ENCODE data around the gene MMP25.
A peak's percentile ranks its signal among the peaks of the same experiment; 100 is the strongest.
"Not testable (repeated sequence)": the region's sequence is repeated elsewhere in the genome, so short reads cannot be mapped to it uniquely, and the experiment has no call there.

Gene MMP25

DNA sequence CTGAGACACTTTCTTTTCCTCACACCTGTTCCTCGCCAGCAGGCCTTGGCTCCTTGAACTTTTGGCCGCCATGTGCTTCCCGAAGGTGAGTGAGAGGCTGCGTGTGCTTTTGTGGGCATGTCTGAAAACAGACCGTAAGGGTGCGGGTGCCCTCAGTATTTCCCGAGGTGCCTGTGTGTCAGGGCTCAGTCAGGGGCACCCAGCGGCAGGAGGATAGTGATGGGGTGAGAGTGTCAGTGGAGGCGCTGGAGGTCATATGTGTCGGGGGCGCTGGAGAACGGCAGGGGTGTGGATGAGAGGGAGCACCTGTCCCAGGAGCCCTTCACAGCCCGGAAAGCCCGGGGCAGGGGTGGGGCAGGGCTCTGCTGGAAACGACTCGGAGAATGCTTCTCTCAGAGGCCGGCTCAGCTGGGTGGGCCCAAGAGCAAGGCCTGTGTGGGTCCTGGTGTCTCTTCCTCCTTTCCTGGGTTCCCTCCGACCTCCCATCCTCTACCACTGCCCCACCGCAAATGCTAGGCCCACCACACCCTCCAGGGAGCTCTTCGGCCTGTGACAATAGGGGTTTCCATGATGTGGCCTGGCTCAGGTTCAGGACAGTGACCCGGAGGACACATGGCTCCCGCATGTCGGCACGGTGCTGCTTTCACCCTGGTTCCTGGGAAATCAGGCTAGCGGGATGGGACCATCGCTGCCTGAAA, 19.5 kb downstream of the MMP25 start:
- DNase-seq (ENCODE audit: low read depth, low spot score): no peak
- H3K4me3 ChIP-seq (ENCODE audit: low read length): peak overlapping the region; percentile 77

DNA sequence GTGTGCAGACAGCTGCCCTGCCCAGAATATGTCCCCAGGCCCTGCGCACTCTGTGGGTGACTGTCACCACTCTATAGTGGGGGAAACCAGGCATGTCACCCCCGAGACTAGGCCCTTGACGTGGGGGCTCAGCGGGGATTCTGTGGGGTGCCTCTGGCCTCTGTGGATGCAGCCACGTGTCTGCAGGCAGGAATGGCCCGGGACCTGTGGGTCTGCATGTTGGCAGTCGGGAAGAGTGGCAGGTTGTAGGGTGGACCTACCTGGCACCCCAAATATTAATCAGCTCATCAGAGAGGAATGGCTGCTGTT, 20.0 kb downstream of the MMP25 start:
- DNase-seq (ENCODE audit: low read depth, low spot score): no peak

DNA sequence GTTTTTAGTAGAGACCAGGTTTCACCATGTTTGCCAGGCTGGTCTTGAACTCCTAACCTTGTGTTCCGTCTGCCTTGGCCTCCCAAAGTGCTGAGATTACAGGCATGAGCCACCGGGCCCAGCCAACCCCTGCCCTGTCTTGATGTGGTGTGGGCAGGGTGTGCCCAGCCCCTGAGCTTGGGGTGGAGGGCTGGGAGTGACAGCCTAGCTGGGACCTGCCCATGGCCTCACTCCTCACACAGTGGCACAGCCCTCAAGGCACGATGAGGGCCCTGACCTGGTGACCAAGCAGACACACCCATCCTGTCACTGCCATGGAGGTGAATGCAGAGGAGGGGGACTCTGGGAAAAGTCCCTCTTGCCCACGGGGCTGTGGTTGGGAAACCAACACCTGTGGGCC, 22.1 kb downstream of the MMP25 start:
- H3K4me3 ChIP-seq (ENCODE audit: low read length): no peak overlapping the region
- DNase-seq (ENCODE audit: low read depth, low spot score): no peak

More for the DNA sequence above, 20.0 kb downstream of the MMP25 start:
- H3K4me3 ChIP-seq (ENCODE audit: low read length): peak overlapping the region; percentile 77

DNA sequence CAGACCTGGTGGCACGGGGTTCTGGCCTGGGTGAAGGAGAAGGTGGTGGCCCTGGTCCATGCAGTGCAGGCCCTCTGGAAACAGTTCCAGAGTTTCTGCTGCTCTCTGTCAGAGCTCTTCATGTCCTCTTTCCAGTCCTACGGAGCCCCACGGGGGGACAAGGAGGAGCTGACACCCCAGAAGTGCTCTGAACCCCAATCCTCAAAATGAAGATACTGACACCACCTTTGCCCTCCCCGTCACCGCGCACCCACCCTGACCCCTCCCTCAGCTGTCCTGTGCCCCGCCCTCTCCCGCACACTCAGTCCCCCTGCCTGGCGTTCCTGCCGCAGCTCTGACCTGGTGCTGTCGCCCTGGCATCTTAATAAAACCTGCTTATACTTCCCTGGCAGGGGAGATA, 22.8 kb downstream of the MMP25 start:
- not testable (repeated sequence) for DNase-seq (ENCODE audit: low read depth, low spot score); H3K4me3 ChIP-seq (ENCODE audit: low read length)

DNA sequence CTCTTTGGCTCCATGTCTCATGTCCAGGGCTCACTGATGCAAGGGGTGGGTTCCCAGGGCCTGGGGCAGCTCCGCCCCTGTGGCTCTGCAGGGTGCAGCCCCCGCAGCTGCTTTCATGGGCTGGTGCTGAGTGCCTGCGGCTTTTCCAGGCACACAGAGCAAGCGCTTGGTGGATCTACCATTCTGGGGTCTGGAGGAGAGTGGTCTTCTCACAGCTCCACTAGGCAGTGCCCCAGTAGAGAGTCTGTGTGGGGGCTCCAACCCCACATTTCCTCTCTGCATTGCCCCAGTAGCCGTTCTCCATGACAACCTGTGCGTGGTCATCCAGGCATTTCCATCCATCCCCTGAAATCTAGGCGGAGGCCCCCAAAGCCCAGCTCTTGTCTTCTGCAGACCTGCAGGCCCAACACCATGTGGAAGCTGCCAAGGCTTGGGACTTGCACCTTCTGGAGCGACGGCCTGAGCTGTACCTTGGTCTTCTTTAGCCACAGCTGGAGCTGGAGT, 24.3 kb downstream of the MMP25 start:
- DNase-seq (ENCODE audit: low read depth, low spot score): no peak

DNA sequence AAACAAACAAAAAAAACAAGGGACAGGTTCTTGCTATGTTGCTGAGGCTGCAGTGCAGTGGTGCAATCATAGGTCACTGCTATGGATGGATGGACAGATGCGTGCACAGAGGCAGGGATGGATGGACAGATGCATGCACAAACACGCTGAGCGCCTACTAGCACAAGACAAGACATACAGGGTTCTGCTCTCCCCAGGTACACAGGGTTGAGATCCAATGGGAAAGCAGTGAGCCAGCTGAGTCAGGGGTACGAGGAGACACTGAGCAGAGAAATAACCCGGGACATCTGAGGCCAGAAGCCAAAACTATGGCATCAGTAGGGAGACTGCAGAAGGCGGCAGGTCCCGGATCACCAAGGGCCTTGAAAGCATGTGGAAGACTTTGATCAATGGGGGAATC, 25.3 kb downstream of the MMP25 start:
- H3K4me3 ChIP-seq (ENCODE audit: low read length): no peak overlapping the region
- no peak for DNase-seq (ENCODE audit: low read depth, low spot score)

More for the DNA sequence above, 24.3 kb downstream of the MMP25 start:
- H3K4me3 ChIP-seq (ENCODE audit: low read length): no peak overlapping the region

DNA sequence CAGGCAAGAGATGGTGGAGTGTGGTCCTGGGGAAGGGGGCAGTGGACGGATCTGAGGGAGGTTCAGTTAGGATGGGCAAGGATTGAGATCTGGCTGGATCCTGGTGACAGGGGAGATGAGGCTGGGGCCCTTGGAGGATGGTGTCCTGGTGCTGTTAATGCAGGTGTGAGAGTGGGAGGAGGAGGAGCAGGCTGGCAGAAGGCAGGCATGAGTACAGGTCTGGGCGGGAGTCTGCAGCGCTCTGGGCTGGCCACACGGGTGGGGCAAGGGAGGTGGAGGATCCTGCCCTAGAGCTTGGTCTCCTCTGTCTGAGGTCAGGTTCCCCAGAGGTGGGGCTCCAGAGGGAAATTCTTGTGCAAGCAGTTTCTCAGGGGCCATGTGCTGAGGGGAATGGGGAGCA, 25.8 kb downstream of the MMP25 start:
- not testable (repeated sequence) for H3K4me3 ChIP-seq (ENCODE audit: low read length); DNase-seq (ENCODE audit: low read depth, low spot score)

DNA sequence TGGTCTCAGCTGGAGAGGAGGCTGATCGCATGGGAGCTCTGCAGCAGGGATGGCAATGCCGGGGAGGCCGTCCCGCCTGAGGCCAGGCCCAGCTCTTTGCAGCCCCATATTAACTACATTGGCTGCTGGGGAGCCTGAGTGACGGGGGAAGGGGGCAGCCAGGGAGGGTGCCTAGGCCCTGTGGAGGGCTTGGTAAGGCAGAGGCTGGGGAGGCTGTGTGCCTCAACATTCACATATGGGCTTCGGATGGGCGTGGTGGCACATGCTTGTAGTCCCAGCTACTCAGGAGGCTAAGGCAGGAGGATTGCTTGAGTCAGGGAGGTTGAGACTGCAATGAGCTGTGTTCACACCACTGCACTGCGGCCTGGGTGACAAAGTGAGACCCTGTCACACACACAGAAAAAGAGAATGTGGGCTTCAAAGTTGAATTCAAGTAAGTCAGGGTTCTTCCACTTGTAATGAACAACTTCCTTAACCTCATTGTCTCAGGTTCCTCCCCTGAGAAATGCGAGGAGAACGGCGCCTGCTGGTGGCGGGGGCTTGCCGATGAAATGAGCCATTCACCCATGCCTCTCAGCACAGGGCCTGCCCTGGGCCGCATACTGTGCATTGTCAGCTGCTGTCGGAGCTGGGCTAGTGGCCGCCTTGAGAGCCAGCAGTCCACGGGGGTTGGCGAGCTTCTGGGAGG, 26.4 kb downstream of the MMP25 start:
- DNase-seq (ENCODE audit: low read depth, low spot score); H3K4me3 ChIP-seq (ENCODE audit: low read length): not testable (repeated sequence)

DNA sequence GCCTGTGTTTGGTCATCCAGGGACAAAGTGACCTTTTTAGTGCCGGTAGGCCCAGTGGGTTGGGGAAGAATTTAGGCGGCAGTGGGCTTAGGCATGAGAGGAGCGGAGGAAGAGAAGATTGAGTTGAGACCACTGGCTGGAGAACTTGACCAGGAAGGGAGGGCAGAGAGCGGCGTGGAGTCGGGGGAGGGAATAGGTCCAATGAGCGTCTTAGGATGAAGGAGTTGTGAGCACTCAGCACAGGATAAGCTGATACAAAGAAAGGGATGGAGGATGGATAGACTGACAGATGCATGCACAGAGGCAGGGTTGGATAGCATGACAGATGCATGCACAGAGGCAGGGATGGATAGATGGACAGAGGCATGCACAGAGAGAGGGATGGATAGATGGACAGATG, 27.1 kb downstream of the MMP25 start:
- DNase-seq (ENCODE audit: low read depth, low spot score): no peak
- no peak overlapping the region for H3K4me3 ChIP-seq (ENCODE audit: low read length)

DNA sequence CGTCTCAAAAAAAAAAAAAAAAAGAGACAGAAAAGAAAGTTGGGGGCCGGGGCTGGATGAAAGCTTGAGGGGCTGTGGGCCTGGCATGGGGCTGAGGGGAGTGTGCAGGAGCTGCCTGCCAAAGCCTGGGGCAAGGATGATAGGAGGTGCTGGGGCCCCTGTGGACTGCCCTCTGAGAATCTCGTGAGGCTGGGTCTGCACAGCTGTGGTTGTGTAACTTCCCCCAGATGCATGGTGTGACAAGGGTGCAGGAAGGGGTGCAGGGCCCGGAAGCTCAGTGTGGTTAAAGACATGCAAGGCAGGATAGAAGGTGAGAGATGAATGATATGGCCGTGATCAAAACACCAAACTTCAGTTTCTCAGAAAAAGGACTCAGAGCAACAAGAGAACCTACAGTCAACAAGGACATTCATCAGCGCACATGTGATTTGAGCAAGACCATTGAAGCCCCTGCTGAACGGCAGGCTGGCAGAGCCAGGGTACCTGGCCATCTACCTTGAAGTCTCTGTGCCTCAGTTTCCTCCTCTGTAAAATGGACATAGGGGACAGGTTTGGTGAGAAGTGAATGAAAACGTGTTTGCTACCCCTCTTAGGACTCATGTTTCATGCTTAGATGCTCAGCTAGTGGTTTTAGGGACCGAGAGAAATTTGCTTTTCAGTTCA, 28.6 kb downstream of the MMP25 start:
- H3K4me3 ChIP-seq (ENCODE audit: low read length): peak overlapping the region; percentile 49
- peak; percentile 98 for DNase-seq (ENCODE audit: low read depth, low spot score)

DNA sequence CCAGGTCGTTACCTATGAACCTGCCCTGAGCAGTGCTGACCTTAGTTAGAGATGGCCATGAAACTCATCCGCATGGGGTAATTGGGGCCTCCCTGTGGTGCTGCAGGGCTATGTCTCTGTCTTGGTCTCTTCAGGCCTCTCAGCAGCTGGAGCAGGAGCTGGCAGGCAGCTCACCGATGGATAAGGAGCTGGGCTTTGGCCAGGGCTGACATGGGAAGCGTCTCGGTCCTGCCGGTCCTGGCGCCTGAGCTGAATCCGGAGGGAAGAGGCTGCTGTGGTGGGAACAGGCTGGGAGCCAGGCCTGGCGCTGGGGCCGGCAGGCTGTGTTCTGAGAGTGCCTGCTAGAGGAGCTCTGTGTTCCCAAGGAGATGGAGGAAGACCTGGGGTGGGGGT, 29.2 kb downstream of the MMP25 start:
- no peak for DNase-seq (ENCODE audit: low read depth, low spot score)
- H3K4me3 ChIP-seq (ENCODE audit: low read length): peak overlapping the region; percentile 49

DNA sequence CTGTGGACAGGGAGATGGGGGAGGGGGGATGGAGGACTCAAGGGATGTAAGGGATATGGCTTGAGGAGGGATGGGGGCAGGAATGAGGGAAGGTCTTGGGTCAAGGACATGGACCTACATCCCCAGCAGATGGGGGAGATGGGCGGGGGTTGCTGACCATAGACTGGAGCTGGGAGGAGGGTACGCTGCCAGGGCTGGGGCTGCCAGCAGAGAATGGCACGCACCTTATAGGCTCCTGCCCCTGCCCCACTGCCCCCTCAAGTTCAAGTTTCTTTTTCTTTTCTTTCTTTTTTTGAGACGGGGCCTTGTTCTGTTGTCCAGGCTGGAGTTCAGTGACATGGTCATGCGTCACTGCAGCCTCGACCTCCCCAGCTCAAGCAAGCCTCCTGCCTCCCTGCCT, 29.6 kb downstream of the MMP25 start:
- DNase-seq (ENCODE audit: low read depth, low spot score): not testable (repeated sequence)
- peak overlapping the region; percentile 49 for H3K4me3 ChIP-seq (ENCODE audit: low read length)

DNA sequence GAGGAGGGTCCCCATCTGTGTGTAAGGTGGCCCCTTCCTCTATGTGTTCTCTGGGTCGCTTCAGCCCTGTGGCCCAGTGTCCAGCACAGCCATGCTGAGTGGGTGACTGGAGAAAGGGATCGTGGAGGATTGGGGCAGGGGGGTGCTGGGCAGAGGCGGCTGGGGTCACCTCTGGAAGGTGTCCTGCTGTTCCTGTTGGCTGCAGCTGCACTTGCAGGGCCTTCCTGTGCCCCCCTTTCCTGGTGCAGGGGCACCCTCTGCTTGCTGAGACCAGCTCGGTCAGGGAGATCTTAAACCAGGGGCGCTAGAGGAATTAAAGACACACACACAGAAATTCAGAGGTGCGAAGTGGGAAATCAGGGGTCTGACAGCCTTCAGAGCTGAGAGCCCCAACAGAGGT, 30.2 kb downstream of the MMP25 start:
- H3K4me3 ChIP-seq (ENCODE audit: low read length): peak overlapping the region; percentile 49
- peak; percentile 58 for DNase-seq (ENCODE audit: low read depth, low spot score)

DNA sequence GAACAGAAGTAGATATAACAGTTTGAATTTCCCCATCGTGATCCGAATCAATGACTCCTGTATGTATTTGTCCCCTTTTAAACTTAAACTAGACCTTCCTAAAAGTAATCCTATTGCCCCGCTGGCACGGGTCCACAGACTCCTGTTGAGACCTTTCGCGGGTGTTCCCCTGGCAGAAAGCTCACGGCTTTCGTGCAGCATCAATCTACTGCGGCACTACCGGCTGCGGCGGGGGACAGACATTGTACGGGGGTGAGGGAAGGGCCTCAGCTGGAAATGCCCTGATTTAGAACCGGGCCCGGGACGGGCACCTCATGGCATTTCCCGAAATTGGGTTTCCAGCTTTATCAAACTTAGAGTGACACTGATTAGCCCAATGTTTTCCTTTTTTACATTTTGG, 33.7 kb downstream of the MMP25 start:
- DNase-seq (ENCODE audit: low read depth, low spot score): no peak
- no peak overlapping the region for H3K4me3 ChIP-seq (ENCODE audit: low read length)

DNA sequence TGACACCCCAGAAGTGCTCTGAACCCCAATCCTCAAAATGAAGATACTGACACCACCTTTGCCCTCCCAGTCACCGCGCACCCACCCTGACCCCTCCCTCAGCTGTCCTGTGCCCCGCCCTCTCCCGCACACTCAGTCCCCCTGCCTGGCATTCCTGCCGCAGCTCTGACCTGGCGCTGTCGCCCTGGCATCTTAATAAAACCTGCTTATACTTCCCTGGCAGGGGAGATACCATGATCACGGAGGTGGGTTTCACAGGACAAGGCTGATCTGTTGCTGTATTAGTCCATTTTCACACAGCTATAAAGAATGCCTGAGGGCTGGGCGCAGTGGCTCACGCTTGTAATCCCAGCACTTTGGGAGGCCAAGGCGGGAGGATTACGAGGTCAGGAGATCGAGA, 35.6 kb downstream of the MMP25 start:
- not testable (repeated sequence) for H3K4me3 ChIP-seq (ENCODE audit: low read length); DNase-seq (ENCODE audit: low read depth, low spot score)

DNA sequence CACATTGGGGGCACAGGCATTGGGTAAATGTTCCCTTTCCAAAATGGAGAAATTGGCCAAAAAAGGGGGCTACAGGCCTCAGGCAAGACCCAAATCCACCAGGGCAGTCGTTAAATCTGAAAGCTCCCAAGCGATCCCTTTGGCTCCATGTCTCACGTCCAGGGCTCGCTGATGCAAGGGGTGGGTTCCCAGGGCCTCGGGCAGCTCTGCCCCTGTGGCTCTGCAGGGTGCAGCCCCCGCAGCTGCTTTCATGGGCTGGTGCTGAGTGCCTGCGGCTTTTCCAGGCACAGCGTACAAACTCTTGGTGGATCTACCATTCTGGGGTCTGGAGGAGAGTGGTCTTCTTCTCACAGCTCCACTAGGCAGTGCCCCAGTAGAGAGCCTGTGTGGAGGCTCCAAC, 37.0 kb downstream of the MMP25 start:
- not testable (repeated sequence) for DNase-seq (ENCODE audit: low read depth, low spot score); H3K4me3 ChIP-seq (ENCODE audit: low read length)

DNA sequence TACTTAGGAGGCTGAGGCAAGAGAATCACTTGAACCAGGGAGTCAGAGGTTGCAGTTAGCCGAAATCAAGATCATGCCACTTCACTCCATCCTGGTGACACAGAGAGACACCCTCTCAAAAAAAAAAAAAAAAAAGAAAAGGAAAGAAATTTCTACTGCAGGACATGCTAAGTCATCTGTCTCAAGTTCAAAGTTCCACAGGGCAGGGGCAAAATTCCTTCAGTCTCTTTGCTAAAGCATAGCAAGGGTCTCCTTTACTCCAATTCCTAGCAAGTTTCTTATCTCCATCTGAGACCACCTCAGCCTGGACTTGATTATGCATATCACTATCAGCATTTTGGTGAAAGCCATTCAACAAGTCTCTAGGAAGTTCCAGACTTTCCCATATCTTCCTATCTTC, 38.1 kb downstream of the MMP25 start:
- DNase-seq (ENCODE audit: low read depth, low spot score): no peak
- H3K4me3 ChIP-seq (ENCODE audit: low read length): no peak overlapping the region

DNA sequence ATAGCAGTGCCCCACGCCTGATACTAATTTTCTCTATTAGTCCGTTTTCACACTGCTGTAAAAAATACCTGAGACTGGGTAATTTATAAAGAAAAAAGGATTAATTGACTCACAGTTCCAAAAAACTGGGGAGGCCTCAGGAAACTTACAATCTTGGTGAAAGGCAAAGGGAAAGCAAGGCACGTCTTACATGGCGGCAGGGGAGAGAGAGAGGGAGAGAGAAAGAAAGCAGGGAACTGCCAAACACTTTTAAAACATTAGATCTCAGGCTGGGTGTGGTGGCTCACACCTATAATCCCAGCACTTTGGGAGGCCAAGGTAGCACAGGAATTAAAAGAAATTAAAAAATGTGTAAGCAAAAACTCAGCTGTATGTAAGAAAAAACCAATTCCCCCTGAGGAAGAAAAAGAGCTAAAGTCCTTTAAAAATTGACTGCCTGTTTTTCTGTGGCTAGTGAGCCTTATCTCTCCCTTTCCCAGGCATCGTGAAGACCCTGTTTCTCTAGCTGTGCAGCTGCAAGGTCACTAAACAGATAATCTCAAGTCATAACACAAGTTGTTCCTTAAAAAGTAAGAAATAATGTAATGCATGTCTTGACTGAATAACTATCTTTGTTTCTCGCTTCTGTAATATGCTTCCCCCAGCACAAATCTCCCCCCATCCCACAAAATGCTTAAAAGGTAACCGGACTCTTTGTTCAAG, 38.8 kb downstream of the MMP25 start:
- no peak for DNase-seq (ENCODE audit: low read depth, low spot score)
- no peak overlapping the region for H3K4me3 ChIP-seq (ENCODE audit: low read length)

DNA sequence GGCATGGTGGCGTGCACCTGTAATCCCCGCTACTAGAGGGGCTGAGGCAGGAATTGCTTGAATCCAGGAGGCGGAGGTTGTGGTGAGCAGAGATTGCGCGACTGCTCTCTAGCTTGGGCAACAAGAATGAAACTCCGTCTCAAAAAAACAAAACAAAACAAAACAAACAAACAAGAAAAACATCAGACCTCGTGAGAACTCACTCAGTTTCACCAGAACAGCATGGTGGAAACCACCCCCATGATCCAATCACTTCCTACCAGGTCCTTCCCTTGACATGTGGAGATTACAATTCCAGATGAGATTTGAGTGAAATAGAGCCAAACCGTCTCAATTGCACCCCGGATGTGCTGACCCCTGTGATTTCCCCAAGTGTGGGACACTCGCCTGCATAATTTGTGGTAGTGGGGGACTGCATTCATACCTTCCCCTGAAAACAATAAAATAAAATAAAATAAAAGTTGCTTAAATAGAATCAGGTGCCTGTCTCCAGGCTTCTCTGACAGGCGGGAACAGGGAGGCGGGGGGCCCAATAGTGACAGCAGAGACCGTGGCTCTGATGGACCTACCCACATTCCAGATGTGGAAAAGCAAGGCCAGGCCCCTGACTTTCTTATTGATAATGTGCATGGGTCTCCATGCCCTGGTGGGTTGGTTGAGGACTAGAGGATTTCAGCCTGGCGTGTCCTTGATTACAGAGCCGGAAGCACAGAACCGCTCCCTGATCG, 39.7 kb downstream of the MMP25 start:
- no peak overlapping the region for H3K4me3 ChIP-seq (ENCODE audit: low read length)
- DNase-seq (ENCODE audit: low read depth, low spot score): no peak
